HEK293 (cell line): ENCODE measurements around the gene FBXL4.
"Not testable (repeated sequence)": the region's sequence is repeated elsewhere in the genome, so short reads cannot be mapped to it uniquely, and the experiment has no call there.

Experiments used
- CTCF ChIA-PET: fragments of 350-600 bp; formaldehyde crosslinking; extraction: SDS; loops from one replicate; lab custom pipeline; 2021; ENCODE audit warnings: antibody characterized with exemption; lab: Yijun Ruan, JAX
- POLR2A ChIA-PET: fragments of 300-600 bp; formaldehyde crosslinking; extraction: SDS; loops from one replicate; lab custom pipeline; 2020; ENCODE audit warnings: antibody characterized with exemption, inconsistent platforms; lab: Yijun Ruan, JAX
- H3K27ac ChIP-seq: fragments of 200-500 bp; sonication (Bioruptor generic); 2 replicates; pipeline ENCODE4 v1.5.1; 2014; ENCODE audit warnings: low read depth, low read length, control low read depth, inconsistent platforms; ENCODE audit errors: extremely low read depth
- H3K36me3 ChIP-seq, 2 experiments: fragments of 200-500 bp in 1 of 2; sonication (Bioruptor generic) in 1 of 2; 1 replicate in 1 of 2; 2 replicates in 1 of 2; pipeline ENCODE4 v1.5.1; 2014 to 2017; ENCODE audit warnings: inconsistent platforms in 2 of 2, low read length in 2 of 2; ENCODE audit not compliant: control insufficient read depth in 2 of 2, insufficient read depth in 1 of 2
- H3K4me1 ChIP-seq: fragments of 200-500 bp; sonication (Bioruptor generic); 2 replicates; pipeline ENCODE4 v1.5.1; 2014; ENCODE audit warnings: mild to moderate bottlenecking, low read length, inconsistent platforms; ENCODE audit not compliant: control insufficient read depth, insufficient read depth
- H3K4me3 ChIP-seq: 2 replicates; pipeline ENCODE4 v1.5.1; 2011; ENCODE audit warnings: low read depth, mild to moderate bottlenecking, control low read depth, low read length, moderate library complexity
- H3K9me3 ChIP-seq: fragments of 200-500 bp; sonication (Bioruptor generic); 2 replicates; pipeline ENCODE4 v1.5.1; 2014; ENCODE audit warnings: low read depth, low read length, inconsistent platforms; ENCODE audit not compliant: control insufficient read depth, insufficient read depth
- BCL6B ChIP-seq: fragments of 450-650 bp; formaldehyde crosslinking; IDR thresholded peaks from 2 replicates; pipeline ENCODE4 v1.5.1; 2017; ENCODE audit warnings: missing biosample characterization, missing genetic modification characterization
- EGR2 ChIP-seq: fragments of 450-650 bp; formaldehyde crosslinking; IDR thresholded peaks from 2 replicates; pipeline ENCODE4 v1.5.1; 2016; ENCODE audit warnings: low read depth, missing biosample characterization, missing genetic modification characterization
- GLIS1 ChIP-seq: fragments of 450-650 bp; formaldehyde crosslinking; IDR thresholded peaks from 2 replicates; pipeline ENCODE4 v1.5.1; 2016; ENCODE audit warnings: missing biosample characterization, missing genetic modification characterization
- MZF1 ChIP-seq: fragments of 450-650 bp; formaldehyde crosslinking; IDR thresholded peaks from 2 replicates; pipeline ENCODE4 v1.5.1; 2017; ENCODE audit warnings: missing biosample characterization, missing genetic modification characterization, borderline replicate concordance
- PRDM2 ChIP-seq: fragments of 450-650 bp; formaldehyde crosslinking; IDR thresholded peaks from 2 replicates; pipeline ENCODE4 v1.5.1; 2016; ENCODE audit warnings: missing biosample characterization, missing genetic modification characterization, borderline replicate concordance
- ZFP3 ChIP-seq: fragments of 450-650 bp; formaldehyde crosslinking; IDR thresholded peaks from 2 replicates; pipeline ENCODE4 v1.5.1; 2016; ENCODE audit warnings: low read depth, missing biosample characterization, missing genetic modification characterization
- ZNF133 ChIP-seq: fragments of 450-650 bp; formaldehyde crosslinking; IDR thresholded peaks from 2 replicates; pipeline ENCODE4 v1.5.1; 2016; ENCODE audit warnings: missing biosample characterization, missing genetic modification characterization
- ZNF221 ChIP-seq: fragments of 450-650 bp; formaldehyde crosslinking; IDR thresholded peaks from 2 replicates; pipeline ENCODE4 v1.5.1; 2017; ENCODE audit warnings: missing biosample characterization, missing genetic modification characterization, borderline replicate concordance
- ZNF274 ChIP-seq, 2 experiments: fragments of 200-500 bp in 1 of 2; fragments of 450-650 bp in 1 of 2; sonication (Bioruptor generic) in 1 of 2; formaldehyde crosslinking in 1 of 2; IDR thresholded peaks; 2 replicates each; pipeline versions ENCODE4 v1.5.1 to v1.6.1; 2014 to 2016; ENCODE audit warnings: borderline replicate concordance in 1 of 2, inconsistent platforms in 1 of 2, low read length in 1 of 2, missing biosample characterization in 1 of 2, missing genetic modification characterization in 1 of 2
- ZNF302 ChIP-seq: fragments of 450-650 bp; formaldehyde crosslinking; IDR thresholded peaks from 2 replicates; pipeline ENCODE4 v1.5.1; 2016; ENCODE audit warnings: missing biosample characterization, missing genetic modification characterization, low read depth
- ZNF324 ChIP-seq: fragments of 450-650 bp; formaldehyde crosslinking; IDR thresholded peaks from 2 replicates; pipeline ENCODE4 v1.5.1; 2016; ENCODE audit warnings: missing biosample characterization, missing genetic modification characterization
- ZNF544 ChIP-seq: fragments of 450-650 bp; formaldehyde crosslinking; IDR thresholded peaks from 2 replicates; pipeline ENCODE4 v1.5.0; 2017; ENCODE audit warnings: missing biosample characterization, missing genetic modification characterization
- ZNF549 ChIP-seq: fragments of 450-650 bp; IDR thresholded peaks from 2 replicates; pipeline ENCODE4 v1.5.1; 2018; ENCODE audit warnings: missing biosample characterization, missing genetic modification characterization, mild to moderate bottlenecking, inconsistent platforms, moderate library complexity
- ZNF596 ChIP-seq: fragments of 450-650 bp; IDR thresholded peaks from 2 replicates; pipeline ENCODE4 v1.5.0; 2018; ENCODE audit warnings: missing biosample characterization, mild to moderate bottlenecking, missing genetic modification characterization, moderate library complexity
- ZNF624 ChIP-seq: fragments of 450-650 bp; formaldehyde crosslinking; IDR thresholded peaks from 2 replicates; pipeline ENCODE4 v1.5.1; 2017; ENCODE audit warnings: missing biosample characterization, missing genetic modification characterization
- ZNF660 ChIP-seq: fragments of 450-650 bp; IDR thresholded peaks from 2 replicates; pipeline ENCODE4 v1.5.1; 2018; ENCODE audit warnings: missing biosample characterization, mild to moderate bottlenecking, missing genetic modification characterization
- ZNF837 ChIP-seq: fragments of 450-650 bp; formaldehyde crosslinking; IDR thresholded peaks from 2 replicates; pipeline ENCODE4 v1.5.1; 2016; ENCODE audit warnings: missing biosample characterization, missing genetic modification characterization
- ZNF843 ChIP-seq: fragments of 450-650 bp; formaldehyde crosslinking; IDR thresholded peaks from 2 replicates; pipeline ENCODE4 v1.5.1; 2016; ENCODE audit warnings: missing biosample characterization, missing genetic modification characterization
- ZSCAN4 ChIP-seq: fragments of 450-650 bp; formaldehyde crosslinking; IDR thresholded peaks from 2 replicates; pipeline ENCODE4 v1.5.1; 2017; ENCODE audit warnings: missing biosample characterization, missing genetic modification characterization

The FBXL4 gene

DNA sequence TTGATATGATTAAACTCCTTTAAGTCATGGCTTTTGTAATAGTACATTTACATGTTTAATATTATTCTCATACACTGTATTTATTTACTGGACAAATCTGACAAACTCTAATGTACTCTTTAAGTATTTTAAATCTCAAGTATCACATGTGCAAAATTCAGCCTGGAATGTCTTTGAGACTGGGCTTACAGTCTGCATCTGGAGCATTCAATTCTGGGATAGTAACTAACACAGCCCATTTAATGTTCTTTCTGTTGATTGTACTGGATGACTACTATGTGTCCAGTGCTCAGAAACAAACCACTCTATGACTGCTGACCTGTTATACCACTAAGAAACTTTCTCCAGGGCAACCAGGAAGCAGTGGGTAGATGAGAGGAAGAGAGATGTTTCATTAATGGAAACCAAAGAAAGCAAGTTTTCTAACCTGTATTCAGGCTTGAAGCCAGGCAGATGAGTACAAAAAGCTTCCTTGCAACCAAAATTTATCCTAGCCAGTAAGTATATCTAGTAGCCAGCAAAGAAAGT is 26.8 kb downstream of the FBXL4 start:
- H3K4me1 ChIP-seq = no peaks in the 10 kb centered on the region
- H3K9me3 ChIP-seq = no peaks in the 10 kb centered on the region
- TF ChIP-seq ZFP3 (no peak), ZNF596 (no peak), MZF1 (tag by site-specific recombination) (no peak), ZNF221 (tag by site-specific recombination) (no peak), ZNF544 (tag by site-specific recombination) (no peak), ZNF843 (tag by site-specific recombination) (no peak), ZNF837 (tag by site-specific recombination) (no peak), PRDM2 (tag by site-specific recombination) (no peak), ZNF324 (tag by site-specific recombination) (no peak), ZNF302 (tag by site-specific recombination) (no peak), GLIS1 (tag by site-specific recombination) (no peak), ZNF549 (no peak), ZSCAN4 (no peak), EGR2 (tag by site-specific recombination) (no peak)
- ChIA-PET POLR2A (no interaction called here), CTCF (interaction anchor here (0.6 kb wide), 1 partner anchor 1081 kb away, joined by 3 read pairs; no protein-coding TSS in a partner anchor)
- H3K36me3 ChIP-seq = peaks cover 5 to 19% of the 10 kb centered on the region in 2 experiments; a peak in 2 of 3 replicates
- no peak overlapping the region for H3K27ac ChIP-seq
- H3K4me3 ChIP-seq = no peak overlapping the region

GRCh38 chr6:98910946-98911345 is 36.8 kb downstream of the FBXL4 start:
- CTCF ChIA-PET, H3K4me3 ChIP-seq, H3K36me3 ChIP-seq, H3K4me1 ChIP-seq, H3K9me3 ChIP-seq, POLR2A ChIA-PET, H3K27ac ChIP-seq: not testable (repeated sequence)

GRCh38 chr6:98909236-98909635 is 38.5 kb downstream of the FBXL4 start:
- TF ChIP-seq ZNF133 = no peak
- no peak for TF ChIP-seq ZNF624 (tag by site-specific recombination)
- no peak for TF ChIP-seq BCL6B (tag by site-specific recombination)
- TF ChIP-seq ZNF274 (IDR thresholded peaks at IDR 0.05; ENCODE audit: low read length) = no peak
- no peak for TF ChIP-seq ZNF274 (tag by site-specific recombination; IDR thresholded peaks at IDR 0.05; ENCODE audit: borderline replicate concordance)
- TF ChIP-seq ZNF660 (tag by site-specific recombination) = no peak
- H3K27ac ChIP-seq = no peak overlapping the region
- peaks cover 1 to 16% of the 10 kb centered on the region in 2 experiments; a peak in 2 of 3 replicates for H3K36me3 ChIP-seq
- CTCF ChIA-PET = interaction anchor here (0.6 kb wide), 1 partner anchor 426 kb away, joined by 3 read pairs; no protein-coding TSS in a partner anchor
- POLR2A ChIA-PET = no interaction called here
- no peaks in the 10 kb centered on the region for H3K4me1 ChIP-seq
- no peak overlapping the region for H3K4me3 ChIP-seq
- no peaks in the 10 kb centered on the region for H3K9me3 ChIP-seq
